ENCODE measurements around the gene SCARB1.

- TF ChIP-seq CTCF (tag by site-specific recombination; IDR thresholded peaks at IDR 0.05) = no peak
- no peak for TF ChIP-seq PRDM6 (tag by site-specific recombination; IDR thresholded peaks at IDR 0.05)
These were observed 82.6 kb downstream of the SCARB1 start for GRCh38 chr12:124780752-124781685.
